ENCODE data around the gene CHIC1. TPM values are rescaled to one million over a fixed set of nuclear protein-coding genes. Genes with fewer than 3 reads are reported as not detected.
"Not testable (repeated sequence)": the region's sequence is repeated elsewhere in the genome, so short reads cannot be mapped to it uniquely, and the experiment has no call there.

The CHIC1 gene
- total and polyA plus RNA-seq, 10 of the 15 experiments (the other 5 are each of a cell fraction or from before 2014, with no cell fraction given): 0.72 to 7.6 (median 3.8) TPM

GRCh38 chrX:73577361-73577760 is 14.4 kb downstream of the CHIC1 start:
- no peak for ATAC-seq
- Histone ChIP-seq H4K20me1 (ENCODE audit: control insufficient read depth, insufficient read depth) (no peaks in the 10 kb centered on the region), H3K9ac (ENCODE audit: control insufficient read depth, insufficient read depth, low read length) (no peak overlapping the region), H3K79me2 (ENCODE audit: control insufficient read depth, insufficient read depth, low read length) (no peaks in the 10 kb centered on the region; the same call in 1 of the 2 replicates), H3K4me3 (no peak overlapping the region), H3K36me3 (ENCODE audit: control insufficient read depth in 2 of 2, insufficient read depth in 2 of 2, low read length in 1 of 2) (no peaks in the 10 kb centered on the region), H2AFZ (ENCODE audit: control insufficient read depth, low read depth, low read length) (no peak overlapping the region), H3K27ac (ENCODE audit: control insufficient read depth, insufficient read depth) (no peak overlapping the region), H3K4me1 (ENCODE audit: control insufficient read depth, insufficient read depth, low read length) (no peaks in the 10 kb centered on the region), H3K4me2 (ENCODE audit: control insufficient read depth, insufficient read depth) (no peak overlapping the region), H3K9me3 (replicated peaks; ENCODE audit: control insufficient read depth, insufficient read depth, low read length) (no peaks in the 10 kb centered on the region; the same call in 2 of the 3 replicates), H3K27me3 (replicated peaks in 1 of 2; ENCODE audit: control insufficient read depth in 2 of 2, insufficient read depth in 2 of 2, low read length in 1 of 2) (no peaks in the 10 kb centered on the region)
- RAD21 ChIA-PET (ENCODE audit: unreplicated experiment): interaction anchor here (1.6 kb wide), 1 partner anchor 11 kb away, joined by 3 read pairs; no protein-coding TSS in a partner anchor
- CTCF ChIA-PET: no interaction called here
- no peak for FAIRE-seq
- DNase-seq (ENCODE audit: low read depth, low spot score): no peak
- no TSS peak for BruUV-seq (replicated peaks)
- in situ Hi-C loops (cut with MboI) (no loop called here), intact Hi-C loops (cut with micrococcal nuclease; ENCODE audit: unreplicated experiment) (no loop called here)
- POLR2A ChIA-PET: no interaction called here
- WGBS (ENCODE audit: insufficient coverage, insufficient replicate concordance, low lambda C conversion rate, missing lambda C conversion rate): 72% methylated on average over 2 of the region's 2 CpGs
- no peak for TF ChIP-seq SRF (IDR thresholded peaks at IDR 0.05; ENCODE audit: low read depth in 2 of 2, low read length in 2 of 2)
- TF ChIP-seq YBX1 (IDR thresholded peaks at IDR 0.05): no peak
- no peak for TF ChIP-seq NFYA (IDR thresholded peaks at IDR 0.05; ENCODE audit: borderline replicate concordance, low read depth, low read length)
- SMC1A ChIA-PET (ENCODE audit: uncharacterized antibody, unreplicated experiment): interaction anchor here (1.9 kb wide), 1 partner anchor 11 kb away, joined by 5 read pairs; no protein-coding TSS in a partner anchor

DNA sequence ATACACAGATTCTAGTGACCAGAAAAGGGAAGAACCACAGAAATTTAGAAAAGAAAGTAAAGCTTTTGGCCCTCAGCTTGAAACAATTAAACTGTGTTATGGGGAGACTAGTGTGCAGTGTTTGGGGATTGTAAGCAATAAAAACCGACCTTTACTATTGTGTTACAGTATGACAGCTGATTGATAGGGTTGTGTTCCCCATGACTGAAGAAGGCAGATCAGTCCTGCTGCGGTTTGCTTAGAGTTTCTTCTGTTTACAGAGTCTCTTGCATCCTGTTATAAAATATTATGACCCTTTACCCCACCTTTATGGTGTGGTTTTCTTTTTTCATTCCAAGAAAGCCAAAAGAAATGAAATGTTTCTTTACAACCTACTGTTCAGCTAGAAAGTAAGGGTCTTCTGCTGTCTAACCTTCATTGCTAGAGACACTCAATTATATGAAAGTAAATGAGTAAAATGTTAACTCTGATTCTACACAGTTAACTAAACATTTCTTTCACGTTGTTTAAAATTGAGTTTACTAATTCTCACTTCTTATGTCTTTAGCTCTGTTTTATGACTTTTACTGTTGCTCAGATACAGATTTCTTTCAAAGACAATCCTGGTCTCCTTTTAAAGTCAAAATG is 18.1 kb downstream of the CHIC1 start:
- Histone ChIP-seq H3K4me2 (ENCODE audit: control insufficient read depth, insufficient read depth) (no peak overlapping the region), H3K79me2 (ENCODE audit: control insufficient read depth, insufficient read depth, low read length) (no peaks in the 10 kb centered on the region), H2AFZ (ENCODE audit: control insufficient read depth, low read depth, low read length) (no peak overlapping the region), H3K9ac (ENCODE audit: control insufficient read depth, insufficient read depth, low read length) (no peak overlapping the region), H3K36me3 (ENCODE audit: control insufficient read depth in 2 of 2, insufficient read depth in 2 of 2, low read length in 1 of 2) (0 out of 4 replicates have a peak, but pooled peaks cover 0 to 3% of the 10 kb centered on the region in 2 experiments), H3K9me3 (replicated peaks; ENCODE audit: control insufficient read depth, insufficient read depth, low read length) (no peaks in the 10 kb centered on the region), H3K27me3 (replicated peaks in 1 of 2; ENCODE audit: control insufficient read depth in 2 of 2, insufficient read depth in 2 of 2, low read length in 1 of 2) (no peaks in the 10 kb centered on the region), H3K4me3 (no peak overlapping the region), H4K20me1 (ENCODE audit: control insufficient read depth, insufficient read depth) (no peaks in the 10 kb centered on the region), H3K4me1 (ENCODE audit: control insufficient read depth, insufficient read depth, low read length) (no peaks in the 10 kb centered on the region), H3K27ac (ENCODE audit: control insufficient read depth, insufficient read depth) (no peak overlapping the region)
- ChIA-PET POLR2A (interaction anchor here (1.1 to 1.2 kb wide), 2 partner anchors 14 to 15 kb away, joined by 3 to 4 read pairs; no protein-coding TSS in a partner anchor), SMC1A (ENCODE audit: uncharacterized antibody, unreplicated experiment) (interaction anchor here (0.6 to 2.4 kb wide), 3 partner anchors 10 to 19 kb away, joined by 3 to 10 read pairs (median 3); no protein-coding TSS in a partner anchor), CTCF (interaction anchor here (1.1 to 1.8 kb wide), 2 partner anchors 8 to 14 kb away, joined by 3 to 5 read pairs; no protein-coding TSS in a partner anchor), RAD21 (ENCODE audit: unreplicated experiment) (no interaction called here)
- intact Hi-C loops (cut with micrococcal nuclease; ENCODE audit: unreplicated experiment) (no loop called here), in situ Hi-C loops (cut with MboI) (no loop called here)
- no TSS peak for BruUV-seq (replicated peaks)
- ATAC-seq: no peak
- DNase-seq (ENCODE audit: low read depth, low spot score): no peak
- WGBS (ENCODE audit: insufficient coverage, insufficient replicate concordance, low lambda C conversion rate, missing lambda C conversion rate): 21% methylated on average over 3 of the region's 3 CpGs
- no peak for TF ChIP-seq TCF3 (IDR thresholded peaks at IDR 0.05; ENCODE audit: borderline replicate concordance, insufficient read depth, low read depth, low read length)
- TF ChIP-seq RUNX3 (IDR thresholded peaks at IDR 0.05; ENCODE audit: low read length): peak; percentile 52; the same call in 1 of the 2 replicates
- TF ChIP-seq TAF1 (IDR thresholded peaks at IDR 0.05; ENCODE audit: borderline replicate concordance, low read depth, low read length): no peak
- no peak for TF ChIP-seq ASH2L (IDR thresholded peaks at IDR 0.05; ENCODE audit: borderline replicate concordance, low read depth)
- peak; percentile 7 for FAIRE-seq

- H3K79me2 ChIP-seq (ENCODE audit: control insufficient read depth, insufficient read depth, low read length); H3K9me3 ChIP-seq (replicated peaks; ENCODE audit: control insufficient read depth, insufficient read depth, low read length); CTCF ChIA-PET; H4K20me1 ChIP-seq (ENCODE audit: control insufficient read depth, insufficient read depth); H3K4me1 ChIP-seq (ENCODE audit: control insufficient read depth, insufficient read depth, low read length); SMC1A ChIA-PET (ENCODE audit: uncharacterized antibody, unreplicated experiment); H3K4me2 ChIP-seq (ENCODE audit: control insufficient read depth, insufficient read depth); H3K27ac ChIP-seq (ENCODE audit: control insufficient read depth, insufficient read depth); POLR2A ChIA-PET; ATAC-seq; H2AFZ ChIP-seq (ENCODE audit: control insufficient read depth, low read depth, low read length); FAIRE-seq; H3K27me3 ChIP-seq (replicated peaks in 1 of 2; ENCODE audit: control insufficient read depth in 2 of 2, insufficient read depth in 2 of 2, low read length in 1 of 2); H3K9ac ChIP-seq (ENCODE audit: control insufficient read depth, insufficient read depth, low read length); H3K36me3 ChIP-seq (ENCODE audit: control insufficient read depth in 2 of 2, insufficient read depth in 2 of 2, low read length in 1 of 2); in situ Hi-C loops (cut with MboI); H3K4me3 ChIP-seq; RAD21 ChIA-PET (ENCODE audit: unreplicated experiment); DNase-seq (ENCODE audit: low read depth, low spot score); intact Hi-C loops (cut with micrococcal nuclease; ENCODE audit: unreplicated experiment); BruUV-seq (replicated peaks): not testable (repeated sequence)
- WGBS (ENCODE audit: insufficient coverage, insufficient replicate concordance, low lambda C conversion rate, missing lambda C conversion rate): 50% methylated on average over 1 of the region's 1 CpG
These were observed 34.8 kb downstream of the CHIC1 start for GRCh38 chrX:73597758-73598157.

Data from GM12878 (cell line).